GM12878 (cell line): ENCODE measurements around the gene TPP2. TPM values are rescaled to one million over a fixed set of nuclear protein-coding genes. Genes with fewer than 3 reads are reported as not detected.

Source experiments
- ATAC-seq: fragments of 200-7000 bp; cut with Tn5 transposase; 3 replicates; pipeline ENCODE4 v1.9.1; 2020; ENCODE audit warnings: mild to moderate bottlenecking, moderate library complexity
- BruUV-seq: library from RNA; stranded (reverse); fragments of 400-500 nt; replicated peaks from 2 replicates; lab custom pipeline; 2021; lab: Mats Ljungman, UMichigan
- CTCF ChIA-PET: fragments of 300-600 bp; sonication (Branson Sonifier 250); formaldehyde crosslinking; extraction: SDS; loops from one replicate; lab custom pipeline; 2021; ENCODE audit warnings: inconsistent platforms; lab: Yijun Ruan, JAX
- POLR2A ChIA-PET: fragments of 350-600 bp; formaldehyde crosslinking; extraction: SDS; loops from one replicate; lab custom pipeline; 2021; ENCODE audit warnings: inconsistent platforms; lab: Charles Lee
- RAD21 ChIA-PET: fragments of 300-600 bp; sonication (Branson Sonifier 250); formaldehyde crosslinking; loops from one replicate; lab custom pipeline; 2023; ENCODE audit warnings: antibody characterized with exemption; ENCODE audit not compliant: unreplicated experiment; lab: Charles Lee
- SMC1A ChIA-PET: fragments of 300-600 bp; sonication (Branson Sonifier 250); formaldehyde crosslinking; loops from one replicate; lab custom pipeline; 2023; ENCODE audit not compliant: unreplicated experiment, uncharacterized antibody; lab: Charles Lee
- DNase-seq: peaks from one replicate; pipeline ENCODE4 v3.0.0-alpha.2; 2011; ENCODE audit warnings: low read depth, low spot score
- FAIRE-seq: peaks from 3 replicates; lab custom pipeline; 2011; peaks lifted over from hg19 to GRCh38; lab: Jason Lieb, UNC
- H2AFZ ChIP-seq: 2 replicates; pipeline ENCODE4 v1.6.0; 2011; ENCODE audit warnings: low read depth, low read length, control low read depth; ENCODE audit not compliant: control insufficient read depth
- H3K27ac ChIP-seq: 2 replicates; pipeline ENCODE4 v1.5.1; 2011; ENCODE audit warnings: control low read depth; ENCODE audit not compliant: control insufficient read depth, insufficient read depth
- H3K27me3 ChIP-seq, 2 experiments: replicated peaks in 1 of 2; 2 replicates each; pipeline versions ENCODE4 v1.6.0 to v1.6.1; 2011; ENCODE audit warnings: low read length in 1 of 2; ENCODE audit not compliant: control insufficient read depth in 2 of 2, insufficient read depth in 2 of 2
- H3K36me3 ChIP-seq, 2 experiments: 2 replicates each; pipeline ENCODE4 v1.5.1; 2011; ENCODE audit warnings: low read length in 1 of 2; ENCODE audit not compliant: control insufficient read depth in 2 of 2, insufficient read depth in 2 of 2
- H3K4me1 ChIP-seq: 2 replicates; pipeline ENCODE4 v1.6.1; 2011; ENCODE audit warnings: mild to moderate bottlenecking, low read length, moderate library complexity, mixed read lengths; ENCODE audit not compliant: control insufficient read depth, insufficient read depth
- H3K4me2 ChIP-seq: 2 replicates; pipeline ENCODE4 v1.6.0; 2011; ENCODE audit warnings: control low read depth; ENCODE audit not compliant: control insufficient read depth, insufficient read depth
- H3K4me3 ChIP-seq: fragments of 200-600 bp; sonication (generic); 2 replicates; pipeline ENCODE4 v1.5.1; 2016
- H3K79me2 ChIP-seq: 2 replicates; pipeline ENCODE4 v1.6.0; 2011; ENCODE audit warnings: low read length; ENCODE audit not compliant: control insufficient read depth, insufficient read depth
- H3K9ac ChIP-seq: 2 replicates; pipeline ENCODE4 v1.8.0; 2011; ENCODE audit warnings: low read length, control low read depth, mixed read lengths; ENCODE audit not compliant: control insufficient read depth, insufficient read depth
- H3K9me3 ChIP-seq: replicated peaks from 3 replicates; pipeline ENCODE4 v1.5.1; 2011; ENCODE audit warnings: mild to moderate bottlenecking, low read length; ENCODE audit not compliant: control insufficient read depth, insufficient read depth
- H4K20me1 ChIP-seq: 2 replicates; pipeline ENCODE4 v1.6.0; 2011; ENCODE audit not compliant: control insufficient read depth, insufficient read depth
- BACH1 ChIP-seq: fragments of 450-650 bp; IDR thresholded peaks from 2 replicates; pipeline ENCODE4 v1.6.1; 2017; ENCODE audit warnings: mild to moderate bottlenecking, borderline replicate concordance
- BCL11A ChIP-seq: IDR thresholded peaks from 2 replicates; pipeline ENCODE4 v1.6.1; 2011; ENCODE audit warnings: low read depth, low read length
- BRCA1 ChIP-seq: IDR thresholded peaks from 2 replicates; pipeline ENCODE4 v1.6.1; 2011; ENCODE audit warnings: low read depth, low read length, improper control_type of control experiment
- EP300 ChIP-seq, 2 experiments: fragments of 150-350 bp in 1 of 2; IDR thresholded peaks; 2 replicates each; pipeline ENCODE4 v1.6.1; 2011 to 2012; ENCODE audit warnings: low read depth in 2 of 2, low read length in 2 of 2, borderline replicate concordance in 1 of 2, improper control_type of control experiment in 1 of 2, inconsistent platforms in 1 of 2; ENCODE audit not compliant: control insufficient read depth in 1 of 2
- GATAD2B ChIP-seq: fragments of 450-650 bp; conservative IDR thresholded peaks from 2 replicates; pipeline ENCODE4 v1.6.1; 2017; ENCODE audit warnings: low read depth, mild to moderate bottlenecking, moderate library complexity
- KAT2A ChIP-seq: conservative IDR thresholded peaks from 2 replicates; pipeline ENCODE4 v1.6.1; 2011; ENCODE audit warnings: low read depth, low read length; ENCODE audit not compliant: control insufficient read depth
- MYC ChIP-seq: IDR thresholded peaks from 2 replicates; pipeline ENCODE4 v1.6.1; 2011; ENCODE audit warnings: mild to moderate bottlenecking, low read length, moderate library complexity, inconsistent platforms; ENCODE audit not compliant: insufficient read depth, insufficient replicate concordance, insufficient read length, severe bottlenecking
- NFXL1 ChIP-seq: fragments of 450-650 bp; IDR thresholded peaks from 2 replicates; pipeline ENCODE4 v1.6.1; 2017; ENCODE audit warnings: antibody characterized with exemption, mild to moderate bottlenecking, borderline replicate concordance
- POLR2AphosphoS2 ChIP-seq: IDR thresholded peaks from 2 replicates; pipeline ENCODE4 v1.6.1; 2011; ENCODE audit warnings: low read depth, mild to moderate bottlenecking, low read length, improper control_type of control experiment, moderate library complexity
- RCOR1 ChIP-seq: conservative IDR thresholded peaks from 2 replicates; pipeline ENCODE4 v1.6.1; 2012; ENCODE audit warnings: low read depth, low read length, improper control_type of control experiment
- RFX5 ChIP-seq: IDR thresholded peaks from 2 replicates; pipeline ENCODE4 v1.6.1; 2011; ENCODE audit warnings: low read depth, low read length, improper control_type of control experiment
- SREBF2 ChIP-seq: IDR thresholded peaks from 2 replicates; pipeline ENCODE4 v1.6.1; 2012; ENCODE audit warnings: mild to moderate bottlenecking, low read length
- STAT1 ChIP-seq: fragments of 450-650 bp; conservative IDR thresholded peaks from 2 replicates; pipeline ENCODE4 v1.6.1; 2014; ENCODE audit warnings: antibody characterized with exemption, mild to moderate bottlenecking
- ZNF207 ChIP-seq: fragments of 450-650 bp; IDR thresholded peaks from 2 replicates; pipeline ENCODE4 v1.6.1; 2014; ENCODE audit warnings: antibody characterized with exemption, mild to moderate bottlenecking, borderline replicate concordance
- ZNF274 ChIP-seq: IDR thresholded peaks from one replicate; pipeline ENCODE4 v1.8.0; 2011; ENCODE audit not compliant: insufficient read length, insufficient read depth
- WGBS: methylation state at CpG from one replicate; pipeline ENCODE4 v1.1.6; 2016; ENCODE audit warnings: low lambda C conversion rate; ENCODE audit not compliant: insufficient replicate concordance, insufficient coverage; ENCODE audit errors: missing lambda C conversion rate; 5-methylcytosine and 5-hydroxymethylcytosine counted together
- in situ Hi-C: fragments of 300-500 bp; cut with MboI; formaldehyde crosslinking; loops from 9 replicates; pipeline ENCODE4 v1.14.3; 2018; ENCODE audit warnings: mixed read lengths
- intact Hi-C: fragments of 100-400 bp; cut with micrococcal nuclease; formaldehyde crosslinking; loops from one replicate; pipeline ENCODE4 v1.14.2; 2022; ENCODE audit not compliant: unreplicated experiment
- polyA plus RNA-seq, 11 experiments: library from polyadenylated mRNA; depleted of rRNA in 4 of 11; unstranded in 6 of 11; stranded (reverse) in 5 of 11; fragments of >200 nt; fragmentation: Nextera tagmentation in 4 of 11; fragmentation: Illumina TruSeq in 1 of 11; extraction: Ambion mirVana in 4 of 11; extraction: Trizol in 1 of 11; gene quantifications; 1 replicate in 1 of 11; 2 replicates in 10 of 11; pipeline versions ENCODE4 v1.2.1 to v1.2.3, GENCODE V29; 2011 to 2016; ENCODE audit warnings: inconsistent platforms in 2 of 11, missing spikeins in 2 of 11, low read depth in 1 of 11
- total RNA-seq, 4 experiments: library from RNA; depleted of rRNA in 3 of 4; stranded (reverse); fragments of >200 nt in 3 of 4; fragmentation: Illumina TruSeq in 1 of 4; extraction: Trizol in 1 of 4; gene quantifications; 2 replicates each; pipeline versions ENCODE4 v1.2.1 to v1.2.3, GENCODE V29; 2013 to 2021
- TF ChIP-seq, protein P1 (sequence below): IDR thresholded peaks from 2 replicates; pipeline ENCODE4 v1.6.1; 2012; ENCODE audit warnings: low read length, inconsistent platforms
- TF ChIP-seq, protein P2 (sequence below): fragments of 450-650 bp; IDR thresholded peaks from 2 replicates; pipeline ENCODE4 v1.6.1; 2017; ENCODE audit warnings: antibody characterized with exemption, mild to moderate bottlenecking, moderate library complexity
- TF ChIP-seq, protein P3 (sequence below): IDR thresholded peaks from 2 replicates; pipeline ENCODE4 v1.6.1; 2011; ENCODE audit warnings: low read depth, low read length, improper control_type of control experiment, borderline replicate concordance

Gene TPP2
- total and polyA plus RNA-seq, 10 of the 15 experiments (the other 5 are each of a cell fraction or from before 2014, with no cell fraction given), result 18.4 to 82.3 (median 55.4) TPM

GRCh38 chr13:102638741-102639140 is 42.0 kb downstream of the TPP2 start (continued):
- TF ChIP-seq, protein P1, sequence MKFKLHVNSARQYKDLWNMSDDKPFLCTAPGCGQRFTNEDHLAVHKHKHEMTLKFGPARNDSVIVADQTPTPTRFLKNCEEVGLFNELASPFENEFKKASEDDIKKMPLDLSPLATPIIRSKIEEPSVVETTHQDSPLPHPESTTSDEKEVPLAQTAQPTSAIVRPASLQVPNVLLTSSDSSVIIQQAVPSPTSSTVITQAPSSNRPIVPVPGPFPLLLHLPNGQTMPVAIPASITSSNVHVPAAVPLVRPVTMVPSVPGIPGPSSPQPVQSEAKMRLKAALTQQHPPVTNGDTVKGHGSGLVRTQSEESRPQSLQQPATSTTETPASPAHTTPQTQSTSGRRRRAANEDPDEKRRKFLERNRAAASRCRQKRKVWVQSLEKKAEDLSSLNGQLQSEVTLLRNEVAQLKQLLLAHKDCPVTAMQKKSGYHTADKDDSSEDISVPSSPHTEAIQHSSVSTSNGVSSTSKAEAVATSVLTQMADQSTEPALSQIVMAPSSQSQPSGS, result no peak
- TF ChIP-seq BRCA1, result no peak
- no peak for TF ChIP-seq POLR2AphosphoS2
- TF ChIP-seq, protein P2, sequence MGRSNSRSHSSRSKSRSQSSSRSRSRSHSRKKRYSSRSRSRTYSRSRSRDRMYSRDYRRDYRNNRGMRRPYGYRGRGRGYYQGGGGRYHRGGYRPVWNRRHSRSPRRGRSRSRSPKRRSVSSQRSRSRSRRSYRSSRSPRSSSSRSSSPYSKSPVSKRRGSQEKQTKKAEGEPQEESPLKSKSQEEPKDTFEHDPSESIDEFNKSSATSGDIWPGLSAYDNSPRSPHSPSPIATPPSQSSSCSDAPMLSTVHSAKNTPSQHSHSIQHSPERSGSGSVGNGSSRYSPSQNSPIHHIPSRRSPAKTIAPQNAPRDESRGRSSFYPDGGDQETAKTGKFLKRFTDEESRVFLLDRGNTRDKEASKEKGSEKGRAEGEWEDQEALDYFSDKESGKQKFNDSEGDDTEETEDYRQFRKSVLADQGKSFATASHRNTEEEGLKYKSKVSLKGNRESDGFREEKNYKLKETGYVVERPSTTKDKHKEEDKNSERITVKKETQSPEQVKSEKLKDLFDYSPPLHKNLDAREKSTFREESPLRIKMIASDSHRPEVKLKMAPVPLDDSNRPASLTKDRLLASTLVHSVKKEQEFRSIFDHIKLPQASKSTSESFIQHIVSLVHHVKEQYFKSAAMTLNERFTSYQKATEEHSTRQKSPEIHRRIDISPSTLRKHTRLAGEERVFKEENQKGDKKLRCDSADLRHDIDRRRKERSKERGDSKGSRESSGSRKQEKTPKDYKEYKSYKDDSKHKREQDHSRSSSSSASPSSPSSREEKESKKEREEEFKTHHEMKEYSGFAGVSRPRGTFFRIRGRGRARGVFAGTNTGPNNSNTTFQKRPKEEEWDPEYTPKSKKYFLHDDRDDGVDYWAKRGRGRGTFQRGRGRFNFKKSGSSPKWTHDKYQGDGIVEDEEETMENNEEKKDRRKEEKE, result no peak

GRCh38 chr13:102642029-102642428 is 45.2 kb downstream of the TPP2 start:
- Histone ChIP-seq H3K27ac (no peak overlapping the region), H3K4me3 (no peak overlapping the region), H3K27me3 (no peaks in the 10 kb centered on the region), H3K79me2 (no peaks in the 10 kb centered on the region), H3K9me3 (no peaks in the 10 kb centered on the region), H2AFZ (no peak overlapping the region), H3K9ac (no peak overlapping the region), H4K20me1 (no peaks in the 10 kb centered on the region), H3K36me3 (peaks cover 0 to 42% of the 10 kb centered on the region in 2 experiments), H3K4me1 (no peaks in the 10 kb centered on the region), H3K4me2 (no peak overlapping the region)
- BruUV-seq, result no TSS peak
- ChIA-PET RAD21 (interaction anchor here (1.0 kb wide), 1 partner anchor 47 kb away, joined by 3 read pairs; no protein-coding TSS in a partner anchor), POLR2A (no interaction called here), SMC1A (interaction anchor here (1.1 to 1.4 kb wide), 2 partner anchors 10 to 28 kb away, joined by 3 to 4 read pairs; no protein-coding TSS in a partner anchor), CTCF (interaction anchor here (0.8 to 1.8 kb wide), 3 partner anchors 50 to 239 kb away, joined by 3 to 7 read pairs (median 3); no protein-coding TSS in a partner anchor)
- intact Hi-C loops (no loop called here), in situ Hi-C loops (no loop called here)
- DNase-seq (no peak), ATAC-seq (no peak), FAIRE-seq (no peak)
- WGBS, result 75% methylated on average over 4 of the region's 4 CpGs
- TF ChIP-seq GATAD2B, result no peak
- TF ChIP-seq BACH1, result no peak
- TF ChIP-seq STAT1, result no peak
- no peak for TF ChIP-seq MYC
- no peak for TF ChIP-seq SREBF2
- TF ChIP-seq RCOR1, result no peak
- no peak for TF ChIP-seq RFX5
- no peak for TF ChIP-seq BCL11A
- no peak for TF ChIP-seq EP300 (IDR thresholded peaks at IDR 0.05; ENCODE audit: borderline replicate concordance in 1 of 2, control insufficient read depth in 1 of 2, low read depth in 2 of 2, low read length in 2 of 2)
- no peak for TF ChIP-seq NFXL1
- TF ChIP-seq KAT2A, result no peak
- TF ChIP-seq ZNF207, result no peak
- TF ChIP-seq ZNF274, result no peak
- TF ChIP-seq, protein P3, sequence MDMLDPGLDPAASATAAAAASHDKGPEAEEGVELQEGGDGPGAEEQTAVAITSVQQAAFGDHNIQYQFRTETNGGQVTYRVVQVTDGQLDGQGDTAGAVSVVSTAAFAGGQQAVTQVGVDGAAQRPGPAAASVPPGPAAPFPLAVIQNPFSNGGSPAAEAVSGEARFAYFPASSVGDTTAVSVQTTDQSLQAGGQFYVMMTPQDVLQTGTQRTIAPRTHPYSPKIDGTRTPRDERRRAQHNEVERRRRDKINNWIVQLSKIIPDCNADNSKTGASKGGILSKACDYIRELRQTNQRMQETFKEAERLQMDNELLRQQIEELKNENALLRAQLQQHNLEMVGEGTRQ, result no peak
